Measurements from ENCODE around the gene CDC42. TPM values are rescaled to one million over a fixed set of nuclear protein-coding genes. Genes with fewer than 3 reads are reported as not detected.

The CDC42 gene
- total and polyA plus RNA-seq, 2 of the 13 experiments (the other 11 are each of a cell fraction or from before 2014, with no cell fraction given): 138 to 237 TPM

- peak; percentile 62; the same call in 1 of the 2 replicates for TF ChIP-seq TMF1 (CRISPR knock-in tag; IDR thresholded peaks at IDR 0.05; ENCODE audit: low read depth)
- no peak for TF ChIP-seq ZNF296 (CRISPR knock-in tag; conservative IDR thresholded peaks at IDR 0.05)
- no peak for TF ChIP-seq ZNF34 (CRISPR knock-in tag; IDR thresholded peaks at IDR 0.05; ENCODE audit: borderline replicate concordance)
- TF ChIP-seq KMT2A (CRISPR knock-in tag; IDR thresholded peaks at IDR 0.05): peak; percentile 84
- TF ChIP-seq SIX4 (CRISPR knock-in tag; IDR thresholded peaks at IDR 0.05): peak; percentile 58; the same call in 1 of the 2 replicates
- no peak for TF ChIP-seq ZNF281 (CRISPR knock-in tag; IDR thresholded peaks at IDR 0.05; ENCODE audit: borderline replicate concordance)
- no peak for TF ChIP-seq ZBTB8A (CRISPR knock-in tag; IDR thresholded peaks at IDR 0.05; ENCODE audit: borderline replicate concordance, low read depth)
- TF ChIP-seq SRY (CRISPR knock-in tag; IDR thresholded peaks at IDR 0.05): no peak
- TF ChIP-seq PREB (CRISPR knock-in tag; IDR thresholded peaks at IDR 0.05): no peak
- TF ChIP-seq ZNF317 (CRISPR knock-in tag; IDR thresholded peaks at IDR 0.05): no peak
- no peak for TF ChIP-seq MAFF (IDR thresholded peaks at IDR 0.05; ENCODE audit: low read depth, low read length)
- peak; percentile 77 for TF ChIP-seq ZSCAN25 (CRISPR knock-in tag; IDR thresholded peaks at IDR 0.05)
- no peak for TF ChIP-seq ONECUT2 (CRISPR knock-in tag; IDR thresholded peaks at IDR 0.05)
- TF ChIP-seq KLF16 (CRISPR knock-in tag; IDR thresholded peaks at IDR 0.05): peak in 1 of 2 experiments; percentile 36; a peak in 1 of 4 replicates
- no peak for TF ChIP-seq FOSL1 (CRISPR knock-in tag; IDR thresholded peaks at IDR 0.05; ENCODE audit: borderline replicate concordance)
- peak; percentile 40; the same call in 1 of the 2 replicates for TF ChIP-seq PITX1 (CRISPR knock-in tag; IDR thresholded peaks at IDR 0.05)
- peak; percentile 66; the same call in 1 of the 2 replicates for TF ChIP-seq TFAP4 (IDR thresholded peaks at IDR 0.05; ENCODE audit: borderline replicate concordance, low read depth)
- TF ChIP-seq FOXK1 (CRISPR knock-in tag; IDR thresholded peaks at IDR 0.05; ENCODE audit: borderline replicate concordance, low read depth): peak; percentile 75; the same call in 1 of the 2 replicates
- peak; percentile 46; the same call in 1 of the 2 replicates for TF ChIP-seq ZBED4 (CRISPR knock-in tag; IDR thresholded peaks at IDR 0.05; ENCODE audit: borderline replicate concordance)
Measured at GRCh38 chr1:22052115-22053016, at the start of gene CDC42 (continued).

Measured in HepG2 (cell line).